UCSD-AML1 (cell line): ENCODE data around the gene TOP2A.

Source experiments
- DNase-seq: peaks from one replicate; lab custom pipeline; 2025; ENCODE audit not compliant: unreplicated experiment; lab: John Stamatoyannopoulos, UW

The TOP2A gene

GRCh38 chr17:40348136-40348504 is 69.6 kb downstream of the TOP2A start:
- no peak for DNase-seq

- peak; percentile 68 for DNase-seq
Observed at GRCh38 chr17:40347319-40348135, 70.2 kb downstream of the TOP2A start.

GRCh38 chr17:40346765-40347158 is 70.9 kb downstream of the TOP2A start:
- DNase-seq: no peak

- no peak for DNase-seq
Observed at GRCh38 chr17:40345994-40346764, 71.5 kb downstream of the TOP2A start.

GRCh38 chr17:40345161-40345993 is 72.3 kb downstream of the TOP2A start:
- peak; percentile 87 for DNase-seq

- no peak for DNase-seq
Observed at GRCh38 chr17:40344421-40345160, 73.1 kb downstream of the TOP2A start.

- DNase-seq: no peak
Observed at GRCh38 chr17:40343219-40344119, 74.2 kb downstream of the TOP2A start.

- no peak for DNase-seq
Observed at GRCh38 chr17:40342504-40343218, 75.0 kb downstream of the TOP2A start.

- no peak for DNase-seq
Observed at GRCh38 chr17:40341808-40342503, 75.7 kb downstream of the TOP2A start.

GRCh38 chr17:40340880-40341807 is 76.6 kb downstream of the TOP2A start:
- no peak for DNase-seq

GRCh38 chr17:40340327-40340726 is 77.4 kb downstream of the TOP2A start:
- DNase-seq: no peak

GRCh38 chr17:40338941-40339649 is 78.6 kb downstream of the TOP2A start:
- DNase-seq: no peak
